HFF-Myc (cell line): ENCODE measurements around the gene TMBIM1.
"Not testable (repeated sequence)": the region's sequence is repeated elsewhere in the genome, so short reads cannot be mapped to it uniquely, and the experiment has no call there.

Source experiments
- DNase-seq: peaks from one replicate; pipeline ENCODE4 v3.0.0-alpha.2; 2011; ENCODE audit warnings: low read depth; ENCODE audit errors: extremely low read depth
- H3K4me3 ChIP-seq: replicated peaks from 2 replicates; pipeline ENCODE4 v1.5.1; 2011; ENCODE audit warnings: low read depth, mild to moderate bottlenecking, control low read depth, low read length
- TF ChIP-seq, protein P1 (sequence below): IDR thresholded peaks from 2 replicates; pipeline ENCODE4 v1.5.1; 2012; ENCODE audit warnings: mild to moderate bottlenecking, low read depth, low read length, control low read depth; ENCODE audit errors: missing control alignments

The TMBIM1 gene

DNA sequence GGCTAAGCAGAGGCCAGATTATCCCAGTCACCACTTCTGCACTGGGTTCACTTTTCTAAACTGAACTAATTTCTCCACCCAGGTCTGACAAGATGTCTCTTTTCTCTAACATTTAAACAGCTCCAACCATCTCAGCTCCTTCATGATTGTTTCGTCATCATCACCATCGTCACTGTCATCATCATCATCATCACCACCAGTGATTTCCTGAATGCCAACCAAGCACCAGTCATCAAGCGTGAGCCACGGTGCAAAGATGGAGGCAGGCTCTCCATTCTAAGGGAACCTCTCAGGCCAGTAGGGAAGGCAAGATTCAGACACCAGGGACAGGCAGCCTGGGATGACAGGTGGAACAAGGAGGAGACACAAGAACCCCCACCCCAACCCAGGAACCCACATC, 25.5 kb upstream of the TMBIM1 start:
- TF ChIP-seq, protein P1, sequence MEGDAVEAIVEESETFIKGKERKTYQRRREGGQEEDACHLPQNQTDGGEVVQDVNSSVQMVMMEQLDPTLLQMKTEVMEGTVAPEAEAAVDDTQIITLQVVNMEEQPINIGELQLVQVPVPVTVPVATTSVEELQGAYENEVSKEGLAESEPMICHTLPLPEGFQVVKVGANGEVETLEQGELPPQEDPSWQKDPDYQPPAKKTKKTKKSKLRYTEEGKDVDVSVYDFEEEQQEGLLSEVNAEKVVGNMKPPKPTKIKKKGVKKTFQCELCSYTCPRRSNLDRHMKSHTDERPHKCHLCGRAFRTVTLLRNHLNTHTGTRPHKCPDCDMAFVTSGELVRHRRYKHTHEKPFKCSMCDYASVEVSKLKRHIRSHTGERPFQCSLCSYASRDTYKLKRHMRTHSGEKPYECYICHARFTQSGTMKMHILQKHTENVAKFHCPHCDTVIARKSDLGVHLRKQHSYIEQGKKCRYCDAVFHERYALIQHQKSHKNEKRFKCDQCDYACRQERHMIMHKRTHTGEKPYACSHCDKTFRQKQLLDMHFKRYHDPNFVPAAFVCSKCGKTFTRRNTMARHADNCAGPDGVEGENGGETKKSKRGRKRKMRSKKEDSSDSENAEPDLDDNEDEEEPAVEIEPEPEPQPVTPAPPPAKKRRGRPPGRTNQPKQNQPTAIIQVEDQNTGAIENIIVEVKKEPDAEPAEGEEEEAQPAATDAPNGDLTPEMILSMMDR: no peak
- DNase-seq: no peak
- H3K4me3 ChIP-seq: no peak overlapping the region

DNA sequence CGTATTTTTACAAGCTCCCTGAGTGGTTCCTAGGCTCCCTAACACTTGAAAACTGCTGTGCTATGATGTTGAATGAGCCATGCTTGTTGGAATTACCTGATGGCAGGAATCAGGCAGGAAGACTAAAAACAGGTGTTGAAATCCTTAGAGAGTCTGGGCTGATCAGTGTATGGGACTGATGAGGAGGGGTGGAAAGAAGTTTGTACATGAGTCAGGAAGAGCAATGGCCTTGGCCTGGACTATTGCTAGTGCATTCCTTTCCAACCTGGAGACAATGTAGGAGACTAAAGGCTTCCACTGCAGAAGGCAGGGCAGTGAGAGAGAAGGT, 25.0 kb upstream of the TMBIM1 start:
- TF ChIP-seq, protein P1: no peak
- no peak for DNase-seq
- H3K4me3 ChIP-seq: no peak overlapping the region

DNA sequence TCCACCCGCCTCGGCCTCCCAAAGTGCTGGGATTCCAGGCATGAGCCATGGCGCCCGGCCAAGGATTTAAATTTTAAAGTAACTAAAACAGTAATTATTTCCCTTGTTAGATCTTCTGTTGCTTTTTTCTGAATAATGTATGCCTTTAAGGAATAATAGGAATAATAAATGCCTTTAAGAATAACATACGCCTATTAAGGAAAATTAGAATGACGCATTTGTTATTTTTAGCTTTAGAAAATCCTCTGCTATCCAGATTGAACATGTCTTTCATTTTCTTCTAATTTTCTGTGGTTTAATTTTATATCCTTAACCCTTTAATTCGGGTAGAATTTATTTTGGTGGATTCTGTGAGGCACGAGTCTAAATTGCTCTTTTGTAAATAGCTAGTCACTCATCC, 23.1 kb upstream of the TMBIM1 start:
- DNase-seq: no peak
- no peak overlapping the region for H3K4me3 ChIP-seq
- TF ChIP-seq, protein P1: no peak

DNA sequence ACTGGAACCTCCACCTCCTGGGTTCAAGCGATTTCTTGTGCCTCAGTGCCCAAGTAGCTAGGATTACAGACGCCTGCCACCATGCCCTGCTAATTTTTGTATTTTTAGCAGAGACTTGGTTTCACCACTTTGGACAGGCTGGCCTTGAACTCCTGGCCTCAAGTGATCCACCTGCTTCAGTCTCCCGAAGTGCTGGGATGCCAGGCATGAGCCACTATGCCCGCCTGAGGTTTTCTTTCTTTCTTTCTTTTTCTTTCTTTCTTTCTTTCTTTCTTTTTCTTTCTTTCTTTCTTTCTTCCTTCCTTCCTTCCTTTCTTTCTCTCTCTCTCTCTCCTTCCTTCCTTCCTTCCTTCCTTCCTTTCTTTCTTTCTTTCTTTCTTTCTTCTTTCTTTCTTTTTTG, 22.5 kb upstream of the TMBIM1 start:
- DNase-seq, H3K4me3 ChIP-seq: not testable (repeated sequence)

DNA sequence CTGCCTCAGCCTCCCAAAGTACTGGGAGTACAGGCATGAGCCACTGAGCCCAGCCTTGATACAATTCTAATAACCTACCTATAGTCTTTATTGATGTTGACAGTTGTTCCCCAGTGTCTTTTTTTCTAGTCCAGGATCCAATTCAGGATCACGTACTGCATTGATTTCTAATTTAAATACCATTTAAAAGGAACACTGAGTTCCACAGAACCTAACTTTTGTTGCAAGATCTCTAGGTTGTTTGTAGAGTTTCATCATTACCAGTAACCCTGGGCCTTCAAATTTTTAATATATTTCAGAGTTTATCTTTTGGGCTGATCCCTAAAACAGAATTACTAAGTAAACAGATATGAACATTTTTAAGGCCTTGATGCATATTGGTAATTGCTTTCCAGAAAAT, 21.1 kb upstream of the TMBIM1 start:
- DNase-seq: no peak
- TF ChIP-seq, protein P1: no peak
- no peak overlapping the region for H3K4me3 ChIP-seq

DNA sequence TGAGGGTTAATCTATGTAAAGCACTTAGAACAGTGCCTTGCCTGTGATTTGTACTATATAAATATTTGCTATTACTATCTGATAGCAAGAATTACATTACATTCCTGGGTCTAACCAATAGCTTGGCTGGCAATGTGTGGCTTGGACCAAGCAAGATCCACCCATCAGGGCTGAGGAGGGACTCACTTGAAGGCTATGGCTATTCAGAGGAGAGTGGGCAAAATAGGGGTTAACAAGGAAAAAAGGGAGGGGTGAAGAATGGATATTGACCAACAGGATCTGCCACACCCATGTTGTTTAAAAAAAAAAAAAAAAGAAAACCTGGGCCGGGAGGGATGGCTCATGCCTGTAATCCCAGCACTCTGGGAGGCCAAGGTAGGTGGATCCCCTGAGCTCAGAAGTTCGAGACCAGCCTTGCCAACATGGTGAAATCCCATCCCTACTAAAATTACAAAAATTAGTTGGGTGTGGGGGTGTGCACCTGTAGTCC, 20.0 kb upstream of the TMBIM1 start:
- TF ChIP-seq, protein P1: no peak
- DNase-seq: no peak
- no peak overlapping the region for H3K4me3 ChIP-seq

DNA sequence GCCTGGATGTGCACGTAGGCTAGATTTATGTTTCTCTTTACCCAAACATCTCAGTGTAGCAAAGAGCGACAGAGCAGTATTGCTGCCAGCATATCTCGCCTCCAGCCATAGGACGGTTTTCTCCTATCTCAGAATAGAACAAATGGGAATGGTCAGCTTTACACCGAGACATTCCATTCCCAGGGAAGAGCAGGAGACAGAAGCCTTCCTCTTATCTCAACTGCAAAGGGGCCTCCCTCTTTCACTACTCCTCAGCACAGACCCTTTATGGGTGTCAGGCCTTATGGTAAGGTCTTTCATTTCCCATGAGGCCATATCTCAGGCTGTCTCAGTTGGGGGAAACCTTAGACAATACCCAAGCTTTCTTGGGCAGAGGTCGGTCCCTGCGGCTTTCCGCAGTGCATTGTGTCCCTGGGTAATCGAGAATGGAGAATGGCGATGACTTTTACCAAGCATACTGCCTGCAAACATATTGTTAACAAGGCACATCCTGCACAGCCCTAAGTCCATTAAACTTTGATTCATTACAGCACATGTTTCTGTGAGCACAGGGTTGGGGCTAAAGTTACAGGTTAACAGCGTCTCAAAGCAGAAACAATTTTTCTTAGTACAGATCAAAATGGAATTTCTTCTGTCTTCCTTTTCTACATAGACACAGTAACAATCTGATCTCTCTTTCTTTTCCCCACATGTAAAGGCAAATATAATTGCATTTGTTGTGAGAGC, 19.4 kb upstream of the TMBIM1 start:
- not testable (repeated sequence) for H3K4me3 ChIP-seq

DNA sequence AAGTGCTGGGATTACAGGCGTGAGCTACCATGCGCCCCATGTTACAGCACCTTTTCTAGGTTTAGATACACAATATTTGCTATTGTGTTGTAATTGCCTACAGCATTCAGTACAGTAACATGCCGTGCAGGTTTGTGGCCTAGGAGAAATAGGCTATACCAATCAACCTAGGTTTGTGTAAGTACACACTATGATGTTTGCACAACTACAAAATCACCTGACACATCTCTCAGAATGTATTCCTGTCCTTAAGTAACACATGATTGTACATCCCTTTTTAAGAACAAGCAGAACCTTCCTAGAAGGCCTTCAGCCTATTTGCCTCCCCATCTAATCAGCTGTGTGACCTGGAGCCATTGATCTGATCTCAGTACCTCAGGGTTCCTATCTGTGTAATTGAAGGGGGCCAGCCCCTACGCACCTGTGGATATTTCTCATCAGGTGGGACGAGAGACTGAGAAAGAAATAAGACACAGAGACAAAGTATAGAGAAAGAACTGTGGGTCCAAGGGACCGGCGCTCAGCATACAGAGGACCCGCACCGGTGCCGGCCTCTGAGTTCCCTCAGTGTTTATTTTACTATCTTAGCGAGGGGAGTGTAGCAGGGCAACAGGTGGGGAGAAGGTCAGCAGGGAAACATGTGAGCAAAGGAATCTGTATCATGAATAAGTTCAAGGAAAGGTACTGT, 18.7 kb upstream of the TMBIM1 start:
- TF ChIP-seq, protein P1: no peak
- H3K4me3 ChIP-seq: no peak overlapping the region
- DNase-seq: no peak

More for the DNA sequence above, 19.4 kb upstream of the TMBIM1 start:
- DNase-seq: not testable (repeated sequence)
